HG03432 (cell line): Measurements from ENCODE around the gene FAM221B.

Experiments
- ATAC-seq: cut with Tn5 transposase; IDR thresholded peaks from one replicate; pipeline ENCODE4 v1.9.1; 2021; ENCODE audit warnings: mild to moderate bottlenecking, moderate library complexity; ENCODE audit not compliant: unreplicated experiment

Gene FAM221B

GRCh38 chr9:35828716-35829083 lies at the start of gene FAM221B:
TSS of gene FAM221B (minus strand) at chr9:35828732. CDS start at chr9:35826161, 2,571 bp downstream.
- no peak for ATAC-seq

DNA sequence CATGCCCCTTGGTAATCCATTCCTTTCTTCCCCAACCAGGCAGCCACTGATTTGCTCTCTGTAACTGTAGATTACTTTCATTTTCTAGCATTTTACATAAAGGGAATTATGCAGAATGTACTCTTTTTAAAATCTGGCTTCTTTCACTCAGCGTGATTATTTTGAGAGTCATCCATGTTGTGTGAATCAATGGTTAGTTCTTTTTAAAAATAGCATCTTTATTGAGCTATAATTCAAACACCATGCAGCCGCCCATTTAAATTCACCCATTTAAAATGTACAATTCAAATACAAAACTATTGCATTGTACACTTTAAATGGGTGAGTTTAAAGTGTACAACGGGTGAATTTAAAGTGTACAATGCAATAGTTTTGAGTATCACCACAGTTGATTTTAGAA lies 44.0 kb upstream of the FAM221B start:
- no peak for ATAC-seq

DNA sequence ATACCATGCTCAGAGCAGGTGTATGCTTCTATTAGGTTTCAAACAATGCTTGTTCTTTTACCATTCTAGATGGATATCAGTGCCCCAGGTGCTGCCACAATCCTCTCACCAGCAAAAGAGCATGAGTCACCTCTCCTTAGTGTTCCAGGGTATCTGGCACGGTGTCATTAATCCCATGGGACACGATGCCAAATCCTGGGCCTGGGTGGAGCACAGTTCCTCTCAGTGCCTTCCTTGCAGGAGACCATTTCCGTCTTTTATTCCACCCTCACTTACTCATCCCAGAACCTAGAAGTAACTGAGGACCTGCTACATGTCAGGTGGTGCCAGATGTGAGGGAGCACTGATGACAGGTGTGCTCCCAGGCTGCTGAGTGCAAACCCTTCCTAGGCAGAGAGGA lies 43.0 kb upstream of the FAM221B start:
- no peak for ATAC-seq

DNA sequence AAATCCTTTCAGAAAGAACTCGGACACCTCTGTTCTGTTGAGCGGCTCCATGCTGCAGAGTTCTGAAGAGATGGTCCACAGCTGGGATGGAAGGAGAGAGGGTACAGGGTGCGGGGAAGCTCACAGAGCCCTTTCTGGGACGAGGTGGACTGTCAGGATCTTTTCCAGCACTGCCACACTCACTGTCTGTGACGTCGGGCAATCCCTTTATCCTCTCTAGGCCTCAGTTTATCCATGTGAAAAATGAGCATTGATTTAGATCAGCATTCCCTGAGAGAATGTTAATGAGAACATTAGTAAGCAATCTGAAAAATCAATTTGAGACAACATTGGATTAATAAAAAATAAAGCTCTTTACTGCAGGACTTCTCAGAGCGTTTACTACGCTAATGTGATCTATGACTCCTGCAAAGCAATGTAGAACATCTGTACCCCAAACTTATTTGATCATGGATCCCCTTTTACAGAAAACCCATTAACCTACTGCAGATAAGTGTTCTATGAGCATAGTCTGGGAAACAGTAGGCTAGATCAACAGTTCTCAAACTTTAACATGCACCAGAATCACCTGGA lies 41.9 kb upstream of the FAM221B start, which contains the start of gene OR13J1:
Gene OR13J1, minus strand, starts transcription at position 51 of the 573 bp plus-strand sequence. Its CDS starts 0 bp downstream, at position 51.
- no peak for ATAC-seq

- ATAC-seq, result no peak
Measured at GRCh38 chr9:35869621-35870216, 41.2 kb upstream of the FAM221B start.

DNA sequence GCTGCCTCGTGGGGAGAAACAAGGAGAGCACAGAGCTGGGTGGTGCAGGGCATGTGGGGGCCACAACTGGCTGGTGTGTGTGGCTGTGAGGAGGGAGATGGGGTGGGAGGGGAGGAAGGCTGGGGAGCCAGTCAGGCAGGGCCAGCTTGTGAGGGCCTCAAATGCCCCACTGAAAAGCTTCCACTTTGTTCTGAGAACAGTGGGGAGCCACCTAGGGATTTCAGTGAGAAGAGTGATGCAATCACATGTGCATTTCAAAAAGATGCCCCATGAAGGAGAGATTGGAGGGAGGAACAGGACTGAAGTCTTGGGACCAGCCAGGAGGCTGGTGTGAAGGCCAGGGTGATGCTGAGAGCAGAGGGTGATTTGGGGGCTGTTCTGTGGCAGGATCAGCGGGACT lies 40.4 kb upstream of the FAM221B start:
- ATAC-seq, result no peak

DNA sequence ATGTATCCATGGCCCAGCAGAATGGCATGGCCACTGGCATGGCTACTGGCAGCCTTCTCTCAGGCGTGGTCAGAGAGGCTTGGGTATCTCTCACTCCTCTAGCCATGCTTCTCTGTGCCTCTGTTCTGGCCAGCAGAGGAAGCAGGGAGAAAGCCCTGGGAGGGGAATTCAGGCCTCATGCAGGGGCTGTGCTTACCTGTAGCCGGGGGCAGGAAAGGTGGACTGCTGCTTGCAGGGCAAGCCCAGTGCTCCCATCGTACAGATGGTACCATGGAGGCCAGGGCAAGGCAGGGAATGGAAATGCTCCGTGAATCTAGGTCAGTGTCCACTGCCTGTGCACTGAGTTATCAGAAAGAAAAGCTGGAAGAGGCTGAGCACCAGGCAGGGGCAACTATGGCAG lies 39.0 kb upstream of the FAM221B start:
- ATAC-seq, result no peak

DNA sequence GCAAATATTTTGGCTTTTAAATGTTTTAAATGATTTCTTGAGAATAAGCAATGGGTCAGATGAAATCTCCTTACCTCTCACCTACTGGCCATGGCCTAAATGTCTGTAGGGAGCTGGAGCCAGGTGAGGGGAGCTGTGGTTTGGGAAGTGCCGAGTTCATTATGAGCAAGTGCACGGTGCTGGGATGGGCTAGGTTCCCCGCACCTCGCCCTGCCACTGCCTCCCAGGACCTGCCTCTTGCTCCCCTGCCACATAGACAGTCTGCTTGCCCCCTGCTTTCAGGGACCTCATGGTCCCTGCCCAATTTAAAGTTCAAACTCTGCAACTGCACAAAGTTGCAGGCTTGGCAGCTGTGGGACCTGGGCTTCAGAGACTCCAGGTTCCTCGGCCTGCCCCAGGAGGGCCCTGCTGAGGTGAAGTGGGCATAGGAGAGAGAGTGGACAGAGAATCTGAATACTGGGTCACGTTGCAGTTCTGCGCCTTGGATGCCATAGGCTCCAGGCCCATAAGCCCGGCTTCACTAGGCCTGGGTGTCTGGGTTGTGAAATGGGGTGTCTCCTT lies 36.2 kb upstream of the FAM221B start:
- ATAC-seq, result no peak

DNA sequence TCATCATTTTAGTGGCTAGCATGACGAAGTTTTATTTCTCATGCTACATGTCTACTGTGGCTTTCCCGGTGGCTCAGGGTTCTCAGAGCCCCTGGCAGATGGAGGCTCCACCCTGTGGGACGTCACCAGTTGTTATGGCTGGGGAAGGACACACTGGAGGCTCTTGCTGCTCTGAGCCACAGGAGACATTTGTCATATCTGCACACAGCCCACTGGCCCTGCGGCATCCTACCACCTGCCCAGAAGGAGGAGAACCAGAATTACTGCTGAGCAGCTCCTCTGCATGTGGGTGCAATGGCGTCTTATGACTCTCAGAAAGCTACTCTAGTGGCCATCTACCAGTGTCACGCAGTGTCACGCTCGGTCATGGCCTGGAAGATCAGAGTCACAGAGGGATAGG lies 35.1 kb upstream of the FAM221B start:
- ATAC-seq, result no peak

GRCh38 chr9:35862328-35862727 lies 33.8 kb upstream of the FAM221B start:
- no peak for ATAC-seq

DNA sequence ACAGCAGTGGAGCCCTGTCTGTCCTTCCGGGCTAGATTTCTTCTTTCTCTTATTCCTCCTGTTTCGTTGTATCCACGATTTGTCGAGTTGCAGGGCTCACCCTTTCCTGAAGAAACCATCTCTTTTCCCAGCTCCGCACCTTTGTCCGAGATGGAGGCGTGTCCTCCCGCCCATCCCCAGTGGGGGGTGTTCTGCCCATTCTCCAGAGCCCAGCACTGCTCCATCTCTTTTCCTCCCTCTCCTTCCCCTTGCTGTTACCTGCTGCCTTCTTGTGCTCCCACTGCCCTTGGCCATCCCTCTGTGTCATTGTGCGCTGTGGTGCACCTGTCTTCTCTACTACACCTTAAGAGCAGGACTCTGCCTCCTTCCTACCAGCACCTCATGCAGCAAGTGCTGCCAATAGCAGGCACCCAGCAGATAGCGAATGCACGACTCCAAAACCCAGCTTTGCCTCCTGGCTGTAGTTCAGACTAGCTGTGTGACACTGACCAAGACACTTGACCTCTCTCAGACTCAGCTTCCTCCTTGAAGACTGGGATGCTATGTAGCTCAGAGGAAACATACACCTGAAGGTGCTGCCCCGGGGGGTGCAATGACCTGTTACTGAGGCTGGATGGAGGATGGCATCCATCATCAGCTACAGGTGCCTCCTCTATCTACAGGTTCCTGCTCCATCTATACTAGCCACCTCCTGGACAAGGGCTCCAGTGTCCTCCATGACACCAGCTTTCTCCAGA lies 32.8 kb upstream of the FAM221B start:
- no peak for ATAC-seq

- ATAC-seq, result no peak
Measured at GRCh38 chr9:35859990-35860339, 31.4 kb upstream of the FAM221B start.

- no peak for ATAC-seq
Measured at GRCh38 chr9:35859310-35859989, 30.9 kb upstream of the FAM221B start.

GRCh38 chr9:35858458-35858857 lies 29.9 kb upstream of the FAM221B start:
- no peak for ATAC-seq

GRCh38 chr9:35856882-35857281 lies 28.4 kb upstream of the FAM221B start:
- ATAC-seq, result no peak

- ATAC-seq, result no peak
Measured at GRCh38 chr9:35856206-35856605, 27.7 kb upstream of the FAM221B start.

DNA sequence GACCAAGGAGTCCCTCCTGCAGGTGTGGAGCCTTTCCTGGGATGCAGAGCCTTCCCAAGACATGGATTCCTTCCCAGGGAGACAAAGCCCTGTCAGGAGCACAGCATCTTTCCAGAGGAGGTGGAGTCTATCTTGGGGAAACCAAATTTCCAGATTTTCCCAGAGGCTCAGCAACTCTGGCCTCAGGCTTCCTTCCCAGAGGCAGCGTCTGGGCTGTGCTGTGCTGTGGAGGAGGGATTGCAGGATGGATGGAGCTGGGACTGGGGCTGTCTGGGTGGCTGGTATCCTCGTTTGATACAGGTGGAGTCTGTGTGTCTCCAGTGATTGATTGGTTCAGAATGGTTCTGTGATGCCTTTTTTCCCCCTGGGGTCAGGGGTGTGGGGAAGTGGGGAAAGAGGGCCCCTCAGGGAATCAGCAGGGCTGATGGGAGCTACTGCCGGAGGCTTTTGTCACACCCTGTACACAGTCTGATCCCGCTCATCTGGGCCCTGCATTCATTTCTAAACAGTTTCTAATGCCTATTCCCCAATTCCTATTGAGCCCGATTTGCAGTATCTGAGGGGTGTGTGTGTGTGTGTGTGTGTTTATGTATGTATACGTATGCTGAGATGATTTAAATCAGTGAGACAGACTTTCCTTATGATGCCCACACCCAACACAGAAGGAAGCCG lies 25.7 kb upstream of the FAM221B start:
- ATAC-seq, result no peak

GRCh38 chr9:35852876-35853865 lies 24.6 kb upstream of the FAM221B start:
- no peak for ATAC-seq

GRCh38 chr9:35852267-35852815 lies 23.8 kb upstream of the FAM221B start:
- ATAC-seq, result no peak
